Natural killer cell treated with Interleukin-12 subunit alpha and Interleukin-12 subunit beta and Interleukin-15 and Interleukin-18, amount 100 ng/mL, for 72 hours (primary cell): Measurements from ENCODE around the gene PHACTR2. TPM values are rescaled to one million over a fixed set of nuclear protein-coding genes. Genes with fewer than 3 reads are reported as not detected.

Source experiments
- ATAC-seq, 2 donors: fragments of 150-1000 bp; cut with Tn5 transposase in 1 of 2; sonication (Bioruptor Pico), chemical (Tn5 transposase) in 1 of 2; 2 replicates each; pipeline ENCODE4 v1.10.0; 2021
- DNase-seq: peaks from one replicate; pipeline ENCODE4 v3.0.0; 2022; ENCODE audit warnings: low spot score
- H3K27ac Mint-ChIP-seq, 2 donors: 1 replicate in 1 of 2; 2 replicates in 1 of 2; pipeline ENCODE4 v1.8.0; 2022; ENCODE audit warnings: mixed read lengths in 2 of 2, mild to moderate bottlenecking in 1 of 2, moderate library complexity in 1 of 2
- H3K27me3 Mint-ChIP-seq, 2 donors: 1 replicate in 1 of 2; 2 replicates in 1 of 2; pipeline ENCODE4 v1.8.0; 2022; ENCODE audit warnings: mixed read lengths in 2 of 2
- H3K36me3 Mint-ChIP-seq: one replicate; pipeline ENCODE4 v1.8.0; 2022; ENCODE audit warnings: mixed read lengths
- H3K4me1 Mint-ChIP-seq, 2 donors: 1 replicate in 1 of 2; 2 replicates in 1 of 2; pipeline ENCODE4 v1.8.0; 2022; ENCODE audit warnings: low read depth in 2 of 2, mixed read lengths in 2 of 2, mild to moderate bottlenecking in 1 of 2
- H3K4me3 Mint-ChIP-seq: one replicate; pipeline ENCODE4 v1.8.0; 2022; ENCODE audit warnings: mixed read lengths
- H3K9me3 Mint-ChIP-seq: 2 replicates; pipeline ENCODE4 v1.8.0; 2022; ENCODE audit warnings: mixed read lengths
- total RNA-seq, 2 donors: library from RNA; stranded (reverse); gene quantifications; one replicate each; pipeline ENCODE4 v1.2.3, GENCODE V29; 2022

Gene PHACTR2
- total RNA-seq, 2 donors from 2014 or later = 19.9 to 23.6 TPM

GRCh38 chr6:143682805-143683204 lies 5.0 kb downstream of the PHACTR2 start:
- ATAC-seq (no peak), DNase-seq (no peak)
- Mint-ChIP-seq H3K9me3 (no peaks in the 10 kb centered on the region), H3K4me1 (peaks cover 14 to 18% of the 10 kb centered on the region in 2 donors), H3K4me3 (no peak overlapping the region), H3K27ac (no peak overlapping the region), H3K36me3 (peaks cover 10% of the 10 kb centered on the region), H3K27me3 (peaks cover 6% of the 10 kb centered on the region in 2 donors)

- peaks cover 8 to 14% of the 10 kb centered on the region in 2 donors for H3K4me1 Mint-ChIP-seq
- H3K27me3 Mint-ChIP-seq = peaks cover under 1 to 2% of the 10 kb centered on the region in 2 donors
- H3K27ac Mint-ChIP-seq = no peak overlapping the region
- no peaks in the 10 kb centered on the region for H3K9me3 Mint-ChIP-seq
- no peak overlapping the region for H3K4me3 Mint-ChIP-seq
- DNase-seq (no peak), ATAC-seq (no peak)
- H3K36me3 Mint-ChIP-seq = peaks cover 10% of the 10 kb centered on the region
These were observed 6.7 kb downstream of the PHACTR2 start for GRCh38 chr6:143684486-143684885.

- no peak for DNase-seq
- H3K27ac Mint-ChIP-seq = no peak overlapping the region
- H3K9me3 Mint-ChIP-seq = no peaks in the 10 kb centered on the region
These were observed 7.9 kb downstream of the PHACTR2 start for GRCh38 chr6:143685653-143686052.

GRCh38 chr6:143687591-143687990 lies 9.8 kb downstream of the PHACTR2 start:
- DNase-seq (no peak), ATAC-seq (no peak)
- Mint-ChIP-seq H3K27ac (no peak overlapping the region), H3K4me3 (no peak overlapping the region), H3K9me3 (no peaks in the 10 kb centered on the region), H3K27me3 (no peaks in the 10 kb centered on the region), H3K4me1 (peaks cover 12 to 23% of the 10 kb centered on the region in 2 donors), H3K36me3 (no peaks in the 10 kb centered on the region)

More at GRCh38 chr6:143685653-143686052, 7.9 kb downstream of the PHACTR2 start:
- peaks cover 0 to 2% of the 10 kb centered on the region in 2 donors for H3K27me3 Mint-ChIP-seq
- ATAC-seq = no peak
- peaks cover 14 to 23% of the 10 kb centered on the region in 2 donors for H3K4me1 Mint-ChIP-seq
- H3K36me3 Mint-ChIP-seq = peaks cover 10% of the 10 kb centered on the region
- H3K4me3 Mint-ChIP-seq = no peak overlapping the region

- no peaks in the 10 kb centered on the region for H3K27me3 Mint-ChIP-seq
- H3K9me3 Mint-ChIP-seq = no peaks in the 10 kb centered on the region
- ATAC-seq (no peak), DNase-seq (no peak)
- H3K4me1 Mint-ChIP-seq = peaks cover 14 to 23% of the 10 kb centered on the region in 2 donors
- H3K4me3 Mint-ChIP-seq = no peak overlapping the region
- H3K27ac Mint-ChIP-seq = no peak overlapping the region
- H3K36me3 Mint-ChIP-seq = no peaks in the 10 kb centered on the region
These were observed 10.9 kb downstream of the PHACTR2 start for GRCh38 chr6:143688681-143689080.

- Mint-ChIP-seq H3K27ac (no peak overlapping the region), H3K9me3 (no peaks in the 10 kb centered on the region), H3K4me3 (no peak overlapping the region), H3K4me1 (peaks cover 18 to 20% of the 10 kb centered on the region in 2 donors), H3K36me3 (no peaks in the 10 kb centered on the region), H3K27me3 (no peaks in the 10 kb centered on the region)
- DNase-seq (no peak), ATAC-seq (no peak)
These were observed 12.1 kb downstream of the PHACTR2 start for GRCh38 chr6:143689852-143690251.

- no peak overlapping the region for H3K27ac Mint-ChIP-seq
- DNase-seq = no peak
- no peak overlapping the region for H3K4me3 Mint-ChIP-seq
- no peaks in the 10 kb centered on the region for H3K9me3 Mint-ChIP-seq
- H3K4me1 Mint-ChIP-seq = peaks cover 26 to 30% of the 10 kb centered on the region in 2 donors
- no peaks in the 10 kb centered on the region for H3K27me3 Mint-ChIP-seq
- no peaks in the 10 kb centered on the region for H3K36me3 Mint-ChIP-seq
- ATAC-seq = no peak
These were observed 13.4 kb downstream of the PHACTR2 start for GRCh38 chr6:143691155-143691554.

GRCh38 chr6:143691900-143692636 lies 14.3 kb downstream of the PHACTR2 start:
- Mint-ChIP-seq H3K27ac (no peak overlapping the region), H3K4me1 (peaks cover 30 to 33% of the 10 kb centered on the region in 2 donors), H3K36me3 (no peaks in the 10 kb centered on the region), H3K9me3 (no peaks in the 10 kb centered on the region), H3K27me3 (no peaks in the 10 kb centered on the region), H3K4me3 (no peak overlapping the region)
- DNase-seq (no peak), ATAC-seq (no peak)

GRCh38 chr6:143692696-143693095 lies 14.9 kb downstream of the PHACTR2 start:
- Mint-ChIP-seq H3K36me3 (no peaks in the 10 kb centered on the region), H3K4me1 (peaks cover 30 to 33% of the 10 kb centered on the region in 2 donors), H3K9me3 (no peaks in the 10 kb centered on the region), H3K27me3 (no peaks in the 10 kb centered on the region), H3K4me3 (no peak overlapping the region), H3K27ac (no peak overlapping the region)
- ATAC-seq (no peak), DNase-seq (no peak)

GRCh38 chr6:143694013-143694412 lies 16.2 kb downstream of the PHACTR2 start:
- peaks cover 28 to 34% of the 10 kb centered on the region in 2 donors for H3K4me1 Mint-ChIP-seq
- no peaks in the 10 kb centered on the region for H3K36me3 Mint-ChIP-seq
- no peaks in the 10 kb centered on the region for H3K27me3 Mint-ChIP-seq
- no peak for DNase-seq
- no peak overlapping the region for H3K4me3 Mint-ChIP-seq
- peak overlapping the region in 1 of 2 donors; percentile 43 for H3K27ac Mint-ChIP-seq
- H3K9me3 Mint-ChIP-seq = no peaks in the 10 kb centered on the region
- ATAC-seq = no peak

- Mint-ChIP-seq H3K27ac (no peak overlapping the region), H3K9me3 (no peaks in the 10 kb centered on the region), H3K4me3 (no peak overlapping the region), H3K36me3 (no peaks in the 10 kb centered on the region), H3K4me1 (peaks cover 25 to 36% of the 10 kb centered on the region in 2 donors), H3K27me3 (no peaks in the 10 kb centered on the region)
- DNase-seq = no peak
- ATAC-seq = no peak
These were observed 16.8 kb downstream of the PHACTR2 start for GRCh38 chr6:143694560-143694959.

- Mint-ChIP-seq H3K9me3 (no peaks in the 10 kb centered on the region), H3K27ac (no peak overlapping the region), H3K27me3 (no peaks in the 10 kb centered on the region), H3K4me1 (peaks cover 17 to 31% of the 10 kb centered on the region in 2 donors), H3K36me3 (no peaks in the 10 kb centered on the region), H3K4me3 (no peak overlapping the region)
- DNase-seq (no peak), ATAC-seq (no peak)
These were observed 17.6 kb downstream of the PHACTR2 start for GRCh38 chr6:143695130-143695968.

- Mint-ChIP-seq H3K9me3 (no peaks in the 10 kb centered on the region), H3K4me1 (peaks cover 17 to 30% of the 10 kb centered on the region in 2 donors), H3K36me3 (no peaks in the 10 kb centered on the region), H3K4me3 (peak overlapping the region; percentile 2), H3K27ac (no peak overlapping the region), H3K27me3 (no peaks in the 10 kb centered on the region)
- ATAC-seq = no peak
- DNase-seq = no peak
These were observed 18.4 kb downstream of the PHACTR2 start for GRCh38 chr6:143695969-143696663.

GRCh38 chr6:143696664-143697000 lies 18.9 kb downstream of the PHACTR2 start:
- H3K9me3 Mint-ChIP-seq = no peaks in the 10 kb centered on the region
- no peak for DNase-seq
- H3K4me3 Mint-ChIP-seq = peak overlapping the region; percentile 2
- H3K27me3 Mint-ChIP-seq = no peaks in the 10 kb centered on the region
- ATAC-seq = no peak
- no peak overlapping the region for H3K27ac Mint-ChIP-seq
- peaks cover 17 to 30% of the 10 kb centered on the region in 2 donors for H3K4me1 Mint-ChIP-seq
- H3K36me3 Mint-ChIP-seq = no peaks in the 10 kb centered on the region
